H1 (cell line): ENCODE results near the gene HLA-DPB1. TPM values are rescaled to one million over a fixed set of nuclear protein-coding genes. Genes with fewer than 3 reads are reported as not detected.

Source experiments
- CTCF ChIA-PET: fragments of 300-600 bp; sonication (Branson Sonifier 250); formaldehyde crosslinking; loops from one replicate; lab custom pipeline; 2021; ENCODE audit not compliant: partially characterized antibody; lab: Charles Lee
- POLR2A ChIA-PET: fragments of 300-600 bp; sonication (Branson Sonifier 250); formaldehyde crosslinking; loops from one replicate; lab custom pipeline; 2021; ENCODE audit warnings: inconsistent platforms; ENCODE audit not compliant: partially characterized antibody; lab: Charles Lee
- DNase-seq, 2 experiments: peaks; one replicate each; pipeline versions ENCODE4 v3.0.0 to v3.0.0-alpha.2; 2010 to 2022; ENCODE audit warnings: low spot score in 2 of 2, low read depth in 1 of 2, mixed read lengths in 1 of 2
- FAIRE-seq: peaks from 2 replicates; lab custom pipeline; 2011; peaks lifted over from hg19 to GRCh38; lab: Jason Lieb, UNC
- H2AFZ ChIP-seq: 2 replicates; pipeline ENCODE4 v1.8.1; 2012; ENCODE audit warnings: low read length, inconsistent platforms
- H2AK5ac ChIP-seq: 2 replicates; pipeline ENCODE4 v1.6.1; 2013; ENCODE audit warnings: low read depth, low read length
- H2BK120ac ChIP-seq: replicated peaks from 2 replicates; pipeline ENCODE3; 2013; ENCODE audit warnings: low read depth, low read length, inconsistent platforms
- H2BK12ac ChIP-seq: 2 replicates; pipeline ENCODE4 v1.6.1; 2013; ENCODE audit warnings: low read depth, low read length
- H2BK15ac ChIP-seq: 2 replicates; pipeline ENCODE4 v1.6.1; 2013; ENCODE audit warnings: low read length
- H2BK20ac ChIP-seq: 2 replicates; pipeline ENCODE4 v1.6.1; 2013; ENCODE audit warnings: low read length
- H2BK5ac ChIP-seq: 2 replicates; pipeline ENCODE4 v1.6.1; 2013; ENCODE audit warnings: low read depth, low read length
- H3K14ac ChIP-seq: 2 replicates; pipeline ENCODE4 v1.6.1; 2013; ENCODE audit warnings: inconsistent platforms; ENCODE audit not compliant: insufficient read length
- H3K18ac ChIP-seq: 2 replicates; pipeline ENCODE4 v1.6.1; 2013; ENCODE audit warnings: low read length; ENCODE audit errors: extremely low read depth
- H3K23ac ChIP-seq: 2 replicates; pipeline ENCODE4 v1.6.1; 2013; ENCODE audit warnings: inconsistent platforms; ENCODE audit not compliant: insufficient read length
- H3K23me2 ChIP-seq: 2 replicates; pipeline ENCODE4 v1.6.1; 2013; ENCODE audit warnings: low read depth, low read length
- H3K27ac ChIP-seq: 2 replicates; pipeline ENCODE4 v1.6.1; 2011; ENCODE audit warnings: low read depth, low read length, inconsistent platforms
- H3K27me3 ChIP-seq, 4 experiments: replicated peaks in 1 of 4; 1 replicate in 1 of 4; 2 replicates in 3 of 4; pipeline versions ENCODE4 v1.6.1 to v1.8.1; 2011 to 2013; ENCODE audit warnings: low read length in 3 of 4, mild to moderate bottlenecking in 3 of 4, inconsistent platforms in 2 of 4, mixed read lengths in 2 of 4, moderate library complexity in 1 of 4; ENCODE audit not compliant: control insufficient read depth in 3 of 4, insufficient read depth in 3 of 4; ENCODE audit errors: extremely low read depth in 1 of 4
- H3K36me3 ChIP-seq, 4 experiments: 2 replicates each; pipeline versions ENCODE4 v1.6.1 to v1.8.1; 2011 to 2013; ENCODE audit warnings: mild to moderate bottlenecking in 4 of 4, low read length in 3 of 4, moderate library complexity in 2 of 4, control low read depth in 1 of 4, inconsistent platforms in 1 of 4; ENCODE audit not compliant: insufficient read depth in 4 of 4, control insufficient read depth in 2 of 4
- H3K4ac ChIP-seq: replicated peaks from 2 replicates; pipeline ENCODE3; 2013; ENCODE audit warnings: low read length, low read depth, mixed read lengths, inconsistent platforms; ENCODE audit not compliant: insufficient read length
- H3K4me1 ChIP-seq, 4 experiments: replicated peaks in 1 of 4; 1 replicate in 1 of 4; 2 replicates in 3 of 4; pipeline versions ENCODE4 v1.6.1 to v1.8.1; 2011 to 2013; ENCODE audit warnings: low read length in 3 of 4, inconsistent platforms in 2 of 4, mixed read lengths in 1 of 4; ENCODE audit not compliant: insufficient read depth in 4 of 4, control insufficient read depth in 3 of 4
- H3K4me2 ChIP-seq, 2 experiments: 2 replicates each; pipeline versions ENCODE4 v1.6.1 to v1.8.1; 2011 to 2013; ENCODE audit warnings: low read depth in 2 of 2, low read length in 2 of 2, control low read depth in 1 of 2, inconsistent platforms in 1 of 2, mild to moderate bottlenecking in 1 of 2; ENCODE audit not compliant: insufficient read depth in 1 of 2
- H3K4me3 ChIP-seq, 4 experiments: fragments of 200-600, 300-600 bp in 1 of 4; sonication (generic), shearing (Covaris generic), sonication (Bioruptor Twin) in 1 of 4; 2 replicates each; pipeline versions ENCODE4 v1.5.1 to v1.8.1; 2011 to 2016; ENCODE audit warnings: low read length in 4 of 4, low read depth in 3 of 4, control low read depth in 2 of 4, inconsistent platforms in 2 of 4, mild to moderate bottlenecking in 2 of 4, mixed read lengths in 1 of 4, moderate library complexity in 1 of 4; ENCODE audit not compliant: insufficient read depth in 2 of 4; ENCODE audit errors: extremely low read depth in 1 of 4
- H3K56ac ChIP-seq: replicated peaks from 2 replicates; pipeline ENCODE3; 2013; ENCODE audit warnings: low read depth, mild to moderate bottlenecking, mixed read lengths, low read length, inconsistent platforms; ENCODE audit not compliant: insufficient read length
- H3K79me1 ChIP-seq: 2 replicates; pipeline ENCODE4 v1.6.1; 2013; ENCODE audit warnings: low read depth, low read length, control low read depth
- H3K79me2 ChIP-seq, 2 experiments: 2 replicates each; pipeline versions ENCODE4 v1.6.1 to v1.8.1; 2012 to 2013; ENCODE audit warnings: low read length in 2 of 2, mild to moderate bottlenecking in 2 of 2, inconsistent platforms in 1 of 2; ENCODE audit not compliant: insufficient read depth in 2 of 2, control insufficient read depth in 1 of 2
- H3K9ac ChIP-seq, 4 experiments: replicated peaks in 1 of 4; 1 replicate in 1 of 4; 2 replicates in 3 of 4; pipeline versions ENCODE4 v1.6.1 to v1.8.1; 2011 to 2013; ENCODE audit warnings: low read depth in 3 of 4, low read length in 3 of 4, control low read depth in 2 of 4, mild to moderate bottlenecking in 2 of 4, moderate library complexity in 2 of 4, inconsistent platforms in 1 of 4; ENCODE audit errors: extremely low read depth in 1 of 4
- H3K9me3 ChIP-seq, 2 experiments: 2 replicates each; pipeline versions ENCODE4 v1.6.1 to v1.8.1; 2012 to 2013; ENCODE audit warnings: mild to moderate bottlenecking in 2 of 2, moderate library complexity in 2 of 2, control low read depth in 1 of 2, inconsistent platforms in 1 of 2, low read depth in 1 of 2, low read length in 1 of 2, mixed read lengths in 1 of 2; ENCODE audit not compliant: insufficient read depth in 2 of 2
- H4K20me1 ChIP-seq, 2 experiments: replicated peaks in 1 of 2; 2 replicates each; pipeline versions ENCODE3 to v1.8.1; 2011 to 2013; ENCODE audit warnings: inconsistent platforms in 2 of 2, low read length in 2 of 2, mild to moderate bottlenecking in 1 of 2; ENCODE audit not compliant: insufficient read depth in 2 of 2, control insufficient read depth in 1 of 2
- H4K5ac ChIP-seq: 2 replicates; pipeline ENCODE4 v1.6.1; 2013; ENCODE audit warnings: low read length, low read depth, mixed read lengths, inconsistent platforms; ENCODE audit not compliant: insufficient read length
- H4K8ac ChIP-seq: 2 replicates; pipeline ENCODE4 v1.8.0; 2013; ENCODE audit warnings: mild to moderate bottlenecking, moderate library complexity, low read length, inconsistent platforms; ENCODE audit not compliant: insufficient read depth; ENCODE audit errors: extremely low read depth
- H4K91ac ChIP-seq: replicated peaks from 2 replicates; pipeline ENCODE3; 2013; ENCODE audit warnings: low read length, mixed read lengths, inconsistent platforms; ENCODE audit not compliant: insufficient read length
- ATF2 ChIP-seq: IDR thresholded peaks from 2 replicates; pipeline ENCODE4 v1.6.1; 2012; ENCODE audit warnings: low read length, inconsistent platforms
- BRCA1 ChIP-seq: IDR thresholded peaks from 2 replicates; pipeline ENCODE4 v1.6.1; 2012; ENCODE audit warnings: low read depth, low read length, improper control_type of control experiment
- FOSL1 ChIP-seq: IDR thresholded peaks from 2 replicates; pipeline ENCODE4 v1.6.1; 2011; ENCODE audit warnings: mild to moderate bottlenecking, low read depth, low read length, moderate library complexity; ENCODE audit not compliant: insufficient read depth
- KDM4A ChIP-seq: IDR thresholded peaks from one replicate; pipeline ENCODE4 v1.7.1; 2012; ENCODE audit warnings: low read depth, mild to moderate bottlenecking, moderate library complexity, low read length, inconsistent platforms; ENCODE audit not compliant: severe bottlenecking
- PHF8 ChIP-seq: fragments of 200-600 bp; sonication (generic); conservative IDR thresholded peaks from 2 replicates; pipeline ENCODE4 v1.7.1; 2012; ENCODE audit warnings: low read depth, mild to moderate bottlenecking, inconsistent platforms, low read length, moderate library complexity
- TAF1 ChIP-seq: IDR thresholded peaks from 2 replicates; pipeline ENCODE4 v1.6.1; 2011; ENCODE audit warnings: mild to moderate bottlenecking, low read depth, low read length
- TBP ChIP-seq: IDR thresholded peaks from 2 replicates; pipeline ENCODE4 v1.6.1; 2011; ENCODE audit warnings: low read depth, low read length, improper control_type of control experiment
- TEAD4 ChIP-seq: IDR thresholded peaks from 2 replicates; pipeline ENCODE4 v1.6.1; 2012; ENCODE audit warnings: low read depth, low read length, inconsistent platforms, mixed read lengths
- WGBS, 2 experiments: shearing (Covaris generic) in 1 of 2; methylation state at CpG; one replicate each; pipeline versions ENCODE4 v1.1.6 to v1.1.7; 2013 to 2015; ENCODE audit warnings: low lambda C conversion rate in 2 of 2, mixed read lengths in 2 of 2, inconsistent platforms in 1 of 2, low coverage in 1 of 2, missing lambda C conversion rate in 1 of 2; ENCODE audit not compliant: insufficient replicate concordance in 2 of 2, insufficient coverage in 1 of 2, insufficient read length in 1 of 2; ENCODE audit errors: extremely low coverage in 1 of 2, missing lambda C conversion rate in 1 of 2; 5-methylcytosine and 5-hydroxymethylcytosine counted together
- polyA plus RNA-seq, 7 experiments: library from polyadenylated mRNA; depleted of rRNA in 3 of 7; stranded (reverse) in 5 of 7; unstranded in 2 of 7; fragments of >200 nt in 5 of 7; fragments of 200-250 nt in 2 of 7; gene quantifications; 1 replicate in 5 of 7; 2 replicates in 1 of 7; 4 replicates in 1 of 7; pipeline versions ENCODE4 v1.2.1 to v1.2.3, GENCODE V29; 2011 to 2013; ENCODE audit warnings: missing spikeins in 2 of 7, mixed read lengths in 2 of 7
- total RNA-seq: library from RNA; stranded (reverse); fragmentation: NEBNext Ultra II Directional; extraction: Animal tissue kit (Norgen Biotek cat#: 25700); gene quantifications from 2 replicates; pipeline ENCODE4 v1.2.1, GENCODE V29; 2021

The HLA-DPB1 gene
- total and polyA plus RNA-seq, 2 of the 8 experiments (the other 6 are each of a cell fraction or from before 2014, with no cell fraction given) = 32.3 to 58.8 TPM

- Histone ChIP-seq H4K5ac (peak overlapping the region; percentile 87), H2BK15ac (peak overlapping the region; percentile 96), H3K9me3 (peaks cover 0 to 4% of the 10 kb centered on the region in 2 experiments; a peak in 1 of 4 replicates), H3K14ac (no peak overlapping the region), H3K23ac (no peak overlapping the region), H3K9ac (peak overlapping the region; percentile 75 to 97 (median 92)), H2BK12ac (peak overlapping the region; percentile 98), H3K27me3 (no peaks in the 10 kb centered on the region), H3K4me1 (peaks cover 2 to 21% (median 9%) of the 10 kb centered on the region in 4 experiments; a peak in 6 of 7 replicates), H2BK5ac (peak overlapping the region; percentile 100), H3K4me3 (peak overlapping the region; percentile 82 to 96 (median 92)), H2AK5ac (peak overlapping the region; percentile 97), H4K8ac (0 out of 2 replicates have a peak overlapping the region, but pooled peaks have one; percentile 19), H2AFZ (no peak overlapping the region), H3K4me2 (peak overlapping the region; percentile 80 to 97), H3K36me3 (peaks cover 0 to 7% (median 0%) of the 10 kb centered on the region in 4 experiments; a peak in 2 of 8 replicates), H3K27ac (peak overlapping the region; percentile 98), H3K79me1 (no peaks in the 10 kb centered on the region), H3K4ac (peak overlapping the region; percentile 100), H3K79me2 (peaks cover 11 to 40% of the 10 kb centered on the region in 2 experiments; a peak in 3 of 4 replicates), H2BK120ac (peak overlapping the region; percentile 97), H3K23me2 (peaks cover 10% of the 10 kb centered on the region), H2BK20ac (peak overlapping the region; percentile 99), H3K56ac (peak overlapping the region; percentile 96), H4K91ac (peak overlapping the region; percentile 100), H4K20me1 (no peaks in the 10 kb centered on the region), H3K18ac (peak overlapping the region; percentile 99)
- POLR2A ChIA-PET = interaction anchor here (0.6 to 6.6 kb wide), 33 partner anchors 8 to 364 kb away, joined by 3 to 113 read pairs (median 7); partner anchors contain the start of genes B3GALT4, BRD2, HLA-DMA and HLA-DOA
- no peak for FAIRE-seq
- CTCF ChIA-PET = interaction anchor here (0.7 to 2.9 kb wide), 17 partner anchors 9 to 116 kb away, joined by 3 to 13 read pairs (median 3); no protein-coding TSS in a partner anchor
- peak; percentile 41 to 78 for DNase-seq
- WGBS, 2 experiments = 1% methylated on average over 32 of the region's 32 CpGs; no CpG with 5 or more reads in 1 of the 2 experiments
- TF ChIP-seq TEAD4 (peak; percentile 83), BRCA1 (no peak), KDM4A (peak; percentile 33), FOSL1 (no peak), TAF1 (peak; percentile 57; the same call in 1 of the 2 replicates), PHF8 (peak; percentile 4; the same call in 1 of the 2 replicates), TBP (peak; percentile 34), ATF2 (no peak)
Measured at GRCh38 chr6:33116841-33117711, 41.3 kb downstream of the HLA-DPB1 start.
